OCI-LY1 (cell line): ENCODE results near the gene LRRC2.

Experiments
- CTCF ChIP-seq: fragments of 200-600 bp; sonication (generic), shearing (Covaris generic); IDR thresholded peaks from 2 replicates; pipeline ENCODE4 v1.5.1; 2017; ENCODE audit warnings: mild to moderate bottlenecking, antibody characterized with exemption, low read length, moderate library complexity, mixed read lengths
- EZH2 ChIP-seq: fragments of 200-600 bp; sonication (generic), shearing (Covaris generic); IDR thresholded peaks from 2 replicates; pipeline ENCODE4 v1.8.0; 2017; ENCODE audit warnings: borderline replicate concordance, mixed run types, mild to moderate bottlenecking, antibody characterized with exemption, low read length, moderate library complexity, mixed read lengths

- TF ChIP-seq EZH2: no peak
- no peak for TF ChIP-seq CTCF
These were observed 30.4 kb downstream of the LRRC2 start for GRCh38 chr3:46535746-46536145.
